ENCODE data around the gene TMEM38B. TPM values are rescaled to one million over a fixed set of nuclear protein-coding genes. Genes with fewer than 3 reads are reported as not detected.

TMEM38B gene
- total RNA-seq, 1 experiment from 2014 or later, result 14.5 TPM

GRCh38 chr9:105693435-105694189, 729 bp upstream of the TMEM38B start:
- Histone ChIP-seq H3K23ac (ENCODE audit: insufficient read length, low read depth, low read length) (no peak overlapping the region), H4K20me1 (ENCODE audit: control insufficient read depth, insufficient read depth, insufficient read length) (no peaks in the 10 kb centered on the region), H3K79me1 (ENCODE audit: insufficient read depth, low read depth, low read length, poor library complexity, severe bottlenecking) (no peaks in the 10 kb centered on the region), H3K18ac (ENCODE audit: insufficient read length, low read depth, low read length) (no peak overlapping the region), H3T11ph (ENCODE audit: low read length) (no peak overlapping the region), H2AFZ (ENCODE audit: low read length) (no peak overlapping the region), H3K14ac (ENCODE audit: insufficient read depth, low read length) (no peak overlapping the region), H3K9ac (ENCODE audit: extremely low read depth, insufficient read length, low read length) (peak overlapping the region; percentile 55), H3K23me2 (ENCODE audit: insufficient read length, low read depth, low read length, poor library complexity, severe bottlenecking) (peaks cover 11% of the 10 kb centered on the region), H3K9me3 (ENCODE audit: control insufficient read depth, low read depth, low read length) (no peaks in the 10 kb centered on the region), H3K4me2 (ENCODE audit: insufficient read depth, insufficient read length, low read length) (peak overlapping the region; percentile 88), H4K5ac (ENCODE audit: insufficient read length, low read depth, low read length) (no peak overlapping the region), H3K4ac (ENCODE audit: low read depth, low read length) (no peak overlapping the region), H3K27ac (ENCODE audit: insufficient read length, low read depth, low read length) (no peak overlapping the region), H2BK20ac (ENCODE audit: low read depth, low read length, poor library complexity, severe bottlenecking) (no peak overlapping the region), H2BK5ac (ENCODE audit: insufficient read length, low read length) (no peak overlapping the region), H3K56ac (ENCODE audit: insufficient read length, low read depth, low read length) (no peak overlapping the region), H2AK5ac (ENCODE audit: insufficient read length, low read length) (no peak overlapping the region), H3K4me1 (ENCODE audit: insufficient read depth, low read length) (no peaks in the 10 kb centered on the region), H3K79me2 (ENCODE audit: insufficient read depth, low read length) (no peaks in the 10 kb centered on the region), H3K27me3 (ENCODE audit: insufficient read depth, low read length) (peaks cover 15% of the 10 kb centered on the region; the same call in 1 of the 2 replicates), H2BK120ac (ENCODE audit: low read depth, low read length, poor library complexity, severe bottlenecking) (no peak overlapping the region), H4K8ac (replicated peaks; ENCODE audit: insufficient read length, low read depth, low read length) (no peak overlapping the region), H4K91ac (ENCODE audit: insufficient read length, low read depth, low read length) (no peak overlapping the region), H2BK12ac (ENCODE audit: insufficient read length, low read depth, low read length) (no peak overlapping the region), H2BK15ac (ENCODE audit: low read depth, low read length) (no peak overlapping the region)
- TF ChIP-seq CTCF (conservative IDR thresholded peaks at IDR 0.05), result no peak
- Mint-ChIP-seq H3K4me3 (peak overlapping the region; percentile 62 to 82), H3K36me3 (ENCODE audit: insufficient read depth in 1 of 3, low read depth in 3 of 3) (no peaks in the 10 kb centered on the region), H3K4me1 (peaks cover 16 to 17% of the 10 kb centered on the region in 2 experiments), H3K27ac (no peak overlapping the region), H3K27me3 (ENCODE audit: low read depth) (peaks cover 55% of the 10 kb centered on the region), H3K9me3 (no peaks in the 10 kb centered on the region)
- WGBS (ENCODE audit: extremely low coverage, insufficient read length, low lambda C conversion rate), result no CpG with 5 or more reads among the region's 15 CpGs
- DNase-seq, result no peak

Data from H9 (cell line).